T-helper 1 cell treated with Interleukin-12 subunit alpha and Interleukin-12 subunit beta and Interleukin-4 antibody, amounts not matched to agents 30 μg/mL and 1 μg/mL, for 36 hours (primary cell): ENCODE results near the gene CABP1.

Source experiments
- H3K27ac Mint-ChIP-seq: one replicate; pipeline ENCODE4 v1.8.0; 2021; ENCODE audit warnings: mild to moderate bottlenecking, mixed read lengths
- H3K27me3 Mint-ChIP-seq: one replicate; pipeline ENCODE4 v1.8.0; 2021; ENCODE audit warnings: low read depth, mixed read lengths
- H3K36me3 Mint-ChIP-seq: one replicate; pipeline ENCODE4 v1.8.0; 2021; ENCODE audit warnings: low read depth, mixed read lengths
- H3K4me1 Mint-ChIP-seq: one replicate; pipeline ENCODE4 v1.8.0; 2021; ENCODE audit warnings: low read depth, mixed read lengths
- H3K4me3 Mint-ChIP-seq: one replicate; pipeline ENCODE4 v1.8.0; 2021; ENCODE audit warnings: mild to moderate bottlenecking, moderate library complexity, mixed read lengths
- H3K9me3 Mint-ChIP-seq: one replicate; pipeline ENCODE4 v1.8.0; 2021; ENCODE audit warnings: mixed read lengths

The CABP1 gene

DNA sequence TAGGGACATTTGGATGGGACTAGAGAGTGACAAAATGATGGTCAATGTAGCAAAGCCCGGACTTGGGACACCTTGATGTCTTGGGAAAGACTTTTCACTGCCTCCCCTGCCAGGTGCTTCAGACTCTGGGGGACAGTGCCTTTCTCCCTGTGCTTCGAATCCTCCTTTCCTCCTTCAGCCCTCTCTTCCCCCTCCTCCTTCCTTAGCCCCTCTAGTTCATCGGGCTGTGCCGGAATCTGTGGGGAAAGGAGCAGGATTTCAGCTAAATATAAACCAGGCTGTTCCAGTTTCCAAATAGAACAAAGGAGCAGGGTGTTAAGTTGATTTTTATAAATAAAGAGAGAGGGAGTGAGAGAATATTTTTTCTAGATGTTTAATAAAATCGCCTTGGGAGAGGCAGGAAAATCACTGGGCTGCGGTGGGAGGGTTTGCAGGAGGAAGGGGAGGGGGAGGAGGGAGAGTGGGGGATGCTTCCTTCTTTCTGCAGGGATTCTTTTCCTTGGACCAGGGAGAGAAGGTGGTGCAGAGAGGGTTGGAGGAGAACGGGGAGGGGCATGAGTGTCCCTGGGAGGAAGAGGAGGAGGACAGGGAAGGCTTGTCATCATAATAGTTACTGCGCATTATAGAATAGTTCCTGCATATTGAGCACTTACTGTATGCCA, 21.3 kb upstream of the CABP1 start:
- H3K27ac Mint-ChIP-seq: no peak overlapping the region
- no peak overlapping the region for H3K4me3 Mint-ChIP-seq

GRCh38 chr12:120620624-120621023, 19.8 kb upstream of the CABP1 start:
- Mint-ChIP-seq H3K36me3 (no peaks in the 10 kb centered on the region), H3K27me3 (peaks cover 26% of the 10 kb centered on the region), H3K27ac (no peak overlapping the region), H3K9me3 (no peaks in the 10 kb centered on the region), H3K4me3 (no peak overlapping the region), H3K4me1 (no peaks in the 10 kb centered on the region)

More for the DNA sequence above, 21.3 kb upstream of the CABP1 start:
- peaks cover 26% of the 10 kb centered on the region for H3K27me3 Mint-ChIP-seq
- H3K4me1 Mint-ChIP-seq: peaks cover 2% of the 10 kb centered on the region
- H3K9me3 Mint-ChIP-seq: no peaks in the 10 kb centered on the region
- H3K36me3 Mint-ChIP-seq: no peaks in the 10 kb centered on the region

DNA sequence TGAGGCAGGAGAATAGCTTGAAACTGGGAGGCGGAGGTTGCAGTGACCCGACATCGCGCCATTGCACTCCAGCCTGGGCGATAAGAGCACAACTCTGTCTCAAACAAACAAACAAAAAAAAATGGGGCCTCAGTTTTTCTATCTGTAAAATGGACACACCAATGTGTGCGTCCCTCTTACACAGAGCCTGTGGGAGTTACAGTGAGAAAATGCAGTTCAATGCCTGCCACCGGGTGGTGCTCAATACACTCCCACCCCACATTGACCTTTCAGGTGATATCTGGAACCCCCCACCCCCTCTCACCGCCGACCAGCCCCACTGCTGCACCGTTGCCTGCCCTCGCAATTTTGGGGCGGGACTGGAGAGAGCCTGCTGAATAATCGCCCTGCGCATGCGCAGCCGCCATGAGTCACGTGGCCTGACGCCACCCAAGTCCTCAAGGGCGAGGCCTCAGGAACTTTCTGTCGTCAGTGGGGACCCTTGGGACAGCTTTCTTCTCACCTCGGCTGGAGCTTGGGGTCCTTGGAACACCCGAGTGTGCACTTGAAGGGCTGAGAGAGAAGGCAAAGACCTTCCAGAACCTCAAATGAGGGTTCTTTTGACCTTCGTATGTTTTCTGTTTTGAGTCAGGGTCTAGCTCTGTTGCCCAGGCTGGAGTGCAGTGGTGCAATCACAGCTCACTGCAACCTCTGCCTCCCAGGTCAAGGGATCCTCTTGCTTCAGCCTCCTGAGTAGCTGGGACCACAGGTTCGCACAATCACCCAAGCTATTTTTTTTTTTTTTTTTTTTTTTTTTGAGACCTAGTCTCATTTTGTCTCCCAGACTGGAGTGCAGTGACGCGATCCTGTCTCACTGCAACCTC, 14.6 kb upstream of the CABP1 start:
- Mint-ChIP-seq H3K4me1 (no peaks in the 10 kb centered on the region), H3K9me3 (no peaks in the 10 kb centered on the region), H3K27me3 (peaks cover 4% of the 10 kb centered on the region), H3K4me3 (no peak overlapping the region), H3K27ac (no peak overlapping the region), H3K36me3 (no peaks in the 10 kb centered on the region)

DNA sequence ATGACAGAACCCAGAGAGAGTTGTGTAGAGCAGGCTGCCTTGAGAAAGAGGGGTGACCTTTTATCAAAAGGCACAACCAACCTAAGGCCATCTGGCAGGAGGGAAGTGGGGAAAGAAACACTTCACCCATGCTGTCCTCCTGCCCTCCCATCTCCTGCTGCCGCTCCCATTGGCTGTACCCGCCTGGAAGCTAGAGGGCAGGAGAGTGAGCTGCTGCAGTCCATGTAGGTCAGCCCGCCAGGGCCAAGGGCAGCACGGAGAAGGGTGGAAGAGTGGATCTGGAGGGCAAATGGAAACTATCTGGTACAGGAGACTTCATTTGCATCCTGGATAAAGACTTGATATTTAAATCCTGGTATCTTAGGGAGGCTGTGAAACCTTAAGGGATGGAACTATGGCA, 11.5 kb upstream of the CABP1 start:
- no peaks in the 10 kb centered on the region for H3K9me3 Mint-ChIP-seq
- no peak overlapping the region for H3K27ac Mint-ChIP-seq
- H3K36me3 Mint-ChIP-seq: no peaks in the 10 kb centered on the region
- no peaks in the 10 kb centered on the region for H3K4me1 Mint-ChIP-seq
- H3K4me3 Mint-ChIP-seq: no peak overlapping the region
- peaks cover 13% of the 10 kb centered on the region for H3K27me3 Mint-ChIP-seq

GRCh38 chr12:120630104-120630892, 10.1 kb upstream of the CABP1 start:
- Mint-ChIP-seq H3K27ac (no peak overlapping the region), H3K4me3 (no peak overlapping the region), H3K27me3 (peaks cover 20% of the 10 kb centered on the region), H3K4me1 (no peaks in the 10 kb centered on the region), H3K36me3 (no peaks in the 10 kb centered on the region), H3K9me3 (no peaks in the 10 kb centered on the region)

- Mint-ChIP-seq H3K4me1 (no peaks in the 10 kb centered on the region), H3K27ac (no peak overlapping the region), H3K27me3 (peaks cover 20% of the 10 kb centered on the region), H3K36me3 (no peaks in the 10 kb centered on the region), H3K9me3 (no peaks in the 10 kb centered on the region), H3K4me3 (no peak overlapping the region)
Measured at GRCh38 chr12:120631097-120631496, 9.3 kb upstream of the CABP1 start.

DNA sequence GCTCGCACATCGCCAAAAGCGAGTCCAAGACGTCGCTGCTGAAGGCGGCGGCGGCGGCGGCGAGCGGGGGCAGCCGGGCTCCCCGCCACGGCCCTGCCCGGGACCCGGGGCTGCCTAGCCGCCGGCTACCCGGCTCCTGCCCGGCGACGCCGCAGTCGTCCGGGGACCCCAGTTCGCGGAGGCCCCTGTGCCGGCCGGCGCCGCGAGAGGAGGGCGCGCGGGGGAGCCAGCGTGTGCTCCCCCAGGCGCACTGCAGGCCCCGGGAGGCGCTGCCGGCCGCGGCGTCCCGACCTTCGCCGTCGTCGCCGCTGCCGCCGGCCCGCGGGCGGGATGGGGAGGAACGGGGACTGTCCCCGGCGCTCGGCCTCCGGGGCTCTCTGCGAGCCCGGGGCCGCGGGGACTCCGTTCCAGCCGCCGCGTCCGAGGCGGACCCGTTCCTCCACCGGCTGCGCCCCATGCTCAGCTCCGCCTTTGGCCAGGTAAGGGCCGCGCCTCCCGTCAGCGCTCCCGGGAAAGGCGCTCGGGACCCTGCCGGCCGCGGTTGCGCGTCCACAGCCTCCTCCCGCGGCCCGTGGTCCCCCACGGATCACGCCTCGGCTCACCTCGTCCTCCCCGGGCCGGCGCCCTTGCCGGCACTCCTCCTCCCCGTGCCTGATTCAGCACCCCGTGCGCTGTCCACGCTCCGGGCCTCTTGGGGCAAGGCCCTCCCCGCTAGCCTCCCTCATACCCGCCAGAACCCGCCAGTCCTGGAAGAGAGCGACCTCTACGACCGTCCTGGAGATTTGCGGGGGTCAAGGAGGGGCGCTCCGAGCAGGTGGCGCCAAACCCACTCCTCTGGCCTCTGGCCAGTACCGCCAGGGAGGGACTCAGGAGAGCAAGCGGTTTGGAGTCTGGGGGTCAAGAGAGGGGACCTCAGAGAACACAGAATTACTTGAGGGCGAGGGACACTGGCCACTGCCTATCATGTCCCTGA, 721 bp downstream of the CABP1 start:
- H3K27me3 Mint-ChIP-seq: peaks cover 77% of the 10 kb centered on the region
- H3K4me1 Mint-ChIP-seq: peaks cover 7% of the 10 kb centered on the region
- H3K27ac Mint-ChIP-seq: no peak overlapping the region
- H3K9me3 Mint-ChIP-seq: no peaks in the 10 kb centered on the region
- H3K4me3 Mint-ChIP-seq: peak overlapping the region; percentile 77
- no peaks in the 10 kb centered on the region for H3K36me3 Mint-ChIP-seq

GRCh38 chr12:120642121-120642520, 1.7 kb downstream of the CABP1 start:
- Mint-ChIP-seq H3K4me1 (peaks cover 11% of the 10 kb centered on the region), H3K9me3 (no peaks in the 10 kb centered on the region), H3K27ac (no peak overlapping the region), H3K4me3 (peak overlapping the region; percentile 41), H3K36me3 (no peaks in the 10 kb centered on the region), H3K27me3 (peaks cover 79% of the 10 kb centered on the region)

DNA sequence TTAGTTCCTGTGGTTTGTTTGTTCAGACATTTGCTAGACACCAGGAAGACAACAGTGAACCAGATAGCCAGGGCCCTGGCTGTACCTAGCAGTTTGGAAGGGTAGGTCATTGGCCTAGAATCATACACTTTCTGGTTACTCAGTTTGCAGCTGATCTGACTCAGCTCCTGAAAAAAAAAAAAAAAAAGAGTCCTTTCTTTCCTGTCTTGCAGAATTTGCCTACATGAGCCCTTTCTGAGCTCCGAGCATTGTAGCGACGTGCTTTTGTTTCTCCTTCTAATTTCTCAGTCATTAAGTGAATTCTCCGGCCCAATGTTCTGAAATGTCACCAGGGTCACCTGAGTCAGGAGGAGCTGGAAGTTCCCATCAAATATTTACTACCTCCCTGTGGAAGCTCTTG, 2.4 kb downstream of the CABP1 start:
- Mint-ChIP-seq H3K4me1 (peaks cover 11% of the 10 kb centered on the region), H3K4me3 (peak overlapping the region; percentile 17), H3K27me3 (peaks cover 74% of the 10 kb centered on the region), H3K9me3 (no peaks in the 10 kb centered on the region), H3K36me3 (no peaks in the 10 kb centered on the region), H3K27ac (no peak overlapping the region)

DNA sequence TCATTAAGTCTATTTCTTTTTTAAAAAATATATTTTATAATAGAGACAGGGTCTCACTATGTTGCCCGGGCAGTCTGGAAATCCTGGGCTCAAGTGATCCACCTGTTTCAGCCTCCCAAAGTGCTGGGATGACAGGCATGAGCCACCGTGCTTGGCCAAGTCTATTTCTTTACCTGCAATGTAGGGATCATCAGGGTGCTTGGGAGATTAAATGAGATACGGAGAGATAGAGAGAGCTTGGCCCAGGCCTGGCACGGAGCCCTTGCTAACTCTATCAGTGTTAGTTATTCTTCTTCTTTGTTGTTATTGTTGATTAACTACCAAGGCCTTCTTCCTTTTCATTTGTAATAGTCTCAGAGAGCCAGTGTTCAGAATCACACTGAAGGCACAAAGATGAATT, 3.1 kb downstream of the CABP1 start:
- H3K4me1 Mint-ChIP-seq: peaks cover 15% of the 10 kb centered on the region
- H3K9me3 Mint-ChIP-seq: no peaks in the 10 kb centered on the region
- H3K27ac Mint-ChIP-seq: no peak overlapping the region
- H3K27me3 Mint-ChIP-seq: peaks cover 74% of the 10 kb centered on the region
- H3K36me3 Mint-ChIP-seq: no peaks in the 10 kb centered on the region
- no peak overlapping the region for H3K4me3 Mint-ChIP-seq

DNA sequence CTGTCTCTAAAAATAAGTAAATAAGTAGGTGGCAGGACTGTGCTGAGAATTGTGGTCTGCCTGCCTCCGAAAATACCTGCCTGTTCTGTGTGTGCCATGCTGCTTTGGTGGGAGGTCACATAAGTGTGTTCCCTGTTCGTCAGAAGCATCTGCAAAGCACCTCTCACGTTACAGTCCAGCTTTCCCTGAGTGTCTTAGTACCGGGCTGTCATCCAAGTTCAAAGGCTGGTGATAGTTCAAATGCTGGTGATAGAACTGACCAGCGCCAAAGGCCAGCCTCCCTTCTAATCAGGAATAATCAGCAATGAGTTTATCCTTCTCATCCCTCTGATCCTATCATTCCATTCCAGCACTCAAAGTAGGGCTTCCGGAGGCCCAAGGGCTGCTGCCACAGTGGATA, 5.6 kb downstream of the CABP1 start:
- Mint-ChIP-seq H3K27ac (no peak overlapping the region), H3K36me3 (no peaks in the 10 kb centered on the region), H3K4me3 (no peak overlapping the region), H3K27me3 (peaks cover 84% of the 10 kb centered on the region), H3K9me3 (no peaks in the 10 kb centered on the region), H3K4me1 (peaks cover 21% of the 10 kb centered on the region)

- no peak overlapping the region for H3K27ac Mint-ChIP-seq
Measured at GRCh38 chr12:120647375-120647755, 6.9 kb downstream of the CABP1 start.

DNA sequence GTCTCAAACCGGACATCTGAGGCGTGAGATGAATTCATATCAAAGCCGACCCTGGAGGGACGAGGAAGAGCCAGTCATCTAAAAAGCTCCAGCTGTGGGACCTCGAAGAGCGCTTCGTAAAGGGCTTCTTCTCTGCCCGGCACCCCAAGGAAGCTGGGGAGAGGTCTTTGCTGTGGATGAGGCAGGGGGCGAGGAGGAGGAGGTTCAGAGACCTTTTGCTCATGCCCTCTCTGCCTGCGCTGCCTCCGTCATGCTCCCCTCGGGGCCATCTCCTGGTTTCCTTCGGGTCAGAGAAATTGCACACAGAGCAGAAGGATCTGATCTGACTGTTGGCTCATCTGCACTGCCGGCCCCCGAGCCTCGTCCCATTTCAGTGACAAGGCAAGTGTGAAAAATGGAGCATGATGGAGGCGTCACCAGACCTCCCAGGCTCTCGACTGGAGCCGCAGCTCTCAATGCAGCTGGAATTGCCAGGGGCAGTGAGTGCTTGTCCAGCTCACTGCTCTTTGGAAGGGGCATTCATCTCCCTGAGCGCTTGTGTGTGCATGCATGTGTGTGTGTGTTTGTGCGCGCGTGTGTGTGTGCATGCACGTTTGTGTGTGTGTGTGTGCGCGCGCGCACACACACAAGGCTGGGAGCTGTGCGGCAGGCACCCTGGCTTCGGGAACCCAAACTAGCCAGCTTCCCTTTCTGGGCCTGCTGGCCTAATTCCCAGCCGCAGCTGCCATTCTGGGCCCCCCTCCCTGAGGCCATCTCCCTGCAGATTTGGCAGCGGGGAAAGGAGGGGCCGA, 9.2 kb downstream of the CABP1 start:
- no peak overlapping the region for H3K27ac Mint-ChIP-seq
- peaks cover 63% of the 10 kb centered on the region for H3K27me3 Mint-ChIP-seq
- no peaks in the 10 kb centered on the region for H3K36me3 Mint-ChIP-seq
- no peaks in the 10 kb centered on the region for H3K9me3 Mint-ChIP-seq
- H3K4me3 Mint-ChIP-seq: peak overlapping the region; percentile 68
- H3K4me1 Mint-ChIP-seq: peaks cover 15% of the 10 kb centered on the region

More at GRCh38 chr12:120647375-120647755, 6.9 kb downstream of the CABP1 start:
- Mint-ChIP-seq H3K9me3 (no peaks in the 10 kb centered on the region), H3K4me3 (no peak overlapping the region), H3K36me3 (no peaks in the 10 kb centered on the region), H3K27me3 (peaks cover 80% of the 10 kb centered on the region), H3K4me1 (peaks cover 16% of the 10 kb centered on the region)
